GM19397 (cell line): ENCODE data around the gene FBXL17.

Source experiments
- ATAC-seq: cut with Tn5 transposase; IDR thresholded peaks from one replicate; pipeline ENCODE4 v1.9.1; 2021; ENCODE audit warnings: mild to moderate bottlenecking, moderate library complexity; ENCODE audit not compliant: unreplicated experiment

FBXL17 gene

DNA sequence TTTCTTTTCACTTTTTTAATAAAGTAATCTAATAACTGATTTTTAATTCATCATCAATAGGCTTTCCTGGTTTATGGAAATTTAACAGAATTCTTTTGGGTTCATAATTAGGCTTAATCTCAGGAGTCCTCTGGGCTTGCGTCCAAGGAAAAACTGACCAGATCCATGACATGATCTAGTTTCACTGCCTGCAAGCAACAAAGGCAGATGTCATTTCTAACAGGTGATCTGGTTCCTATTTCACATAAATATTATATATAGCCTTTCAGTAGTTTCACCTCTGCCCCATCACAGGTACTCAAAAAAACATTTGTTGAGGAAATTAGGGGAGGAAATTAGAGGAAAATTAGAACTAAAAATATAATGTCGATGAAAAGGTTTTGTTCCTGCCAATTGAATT is 126.4 kb downstream of the FBXL17 start:
- ATAC-seq = no peak

- ATAC-seq = no peak
Measured at GRCh38 chr5:108251350-108251749, 130.5 kb downstream of the FBXL17 start.

DNA sequence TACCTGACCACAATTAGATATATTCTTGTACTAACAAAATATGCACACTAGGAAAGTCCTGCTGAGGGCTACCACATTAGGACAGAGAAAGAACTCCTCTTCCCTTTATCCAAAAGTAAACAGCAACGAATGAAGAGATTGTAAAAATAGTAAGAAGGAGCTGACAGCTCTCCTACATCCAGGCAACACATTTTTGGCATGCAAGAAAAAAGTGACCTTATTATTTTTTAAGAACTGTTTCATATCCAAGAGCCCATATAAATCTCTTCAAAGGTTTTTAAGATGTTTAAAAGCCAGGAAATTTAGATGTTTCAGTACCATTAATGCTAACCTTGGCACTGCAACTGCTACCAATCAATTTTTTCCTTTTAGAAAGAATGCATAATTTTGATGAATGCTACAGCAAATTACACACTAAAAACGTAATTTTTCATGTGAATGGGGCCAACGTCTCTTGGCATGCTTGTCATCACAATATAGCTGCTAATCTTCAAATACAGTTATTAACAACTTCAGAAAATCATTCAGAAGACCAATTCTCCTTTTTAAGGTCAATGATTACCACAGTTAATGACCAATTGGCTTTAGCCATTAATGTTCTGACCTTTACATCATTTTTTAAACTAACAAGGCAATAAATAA is 132.0 kb downstream of the FBXL17 start:
- no peak for ATAC-seq

GRCh38 chr5:108249095-108249784 is 132.7 kb downstream of the FBXL17 start:
- ATAC-seq = no peak

GRCh38 chr5:108238936-108239887 is 142.7 kb downstream of the FBXL17 start:
- ATAC-seq = no peak

- ATAC-seq = no peak
Measured at GRCh38 chr5:108238461-108238860, 143.4 kb downstream of the FBXL17 start.

- ATAC-seq = no peak
Measured at GRCh38 chr5:108233617-108234155, 148.2 kb downstream of the FBXL17 start.

DNA sequence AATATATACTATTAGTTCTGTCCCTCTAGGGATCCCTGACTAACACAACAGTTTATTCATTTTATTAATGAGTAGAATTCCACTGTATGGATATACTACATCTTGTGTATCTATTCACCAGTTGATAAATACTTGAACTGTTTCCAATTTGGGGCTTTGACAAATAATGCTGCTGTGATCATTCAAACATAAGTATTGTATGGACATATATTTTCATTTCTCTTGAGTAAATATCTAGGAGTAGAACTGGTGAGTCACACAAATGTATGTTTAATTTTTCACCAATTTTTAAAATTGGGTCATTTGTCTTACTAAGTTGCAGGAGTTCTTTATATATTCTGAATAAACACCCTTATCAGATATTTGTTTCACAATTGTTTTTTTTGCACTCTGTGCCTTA is 149.1 kb downstream of the FBXL17 start:
- no peak for ATAC-seq

- ATAC-seq = no peak
Measured at GRCh38 chr5:108222011-108222410, 159.9 kb downstream of the FBXL17 start.

DNA sequence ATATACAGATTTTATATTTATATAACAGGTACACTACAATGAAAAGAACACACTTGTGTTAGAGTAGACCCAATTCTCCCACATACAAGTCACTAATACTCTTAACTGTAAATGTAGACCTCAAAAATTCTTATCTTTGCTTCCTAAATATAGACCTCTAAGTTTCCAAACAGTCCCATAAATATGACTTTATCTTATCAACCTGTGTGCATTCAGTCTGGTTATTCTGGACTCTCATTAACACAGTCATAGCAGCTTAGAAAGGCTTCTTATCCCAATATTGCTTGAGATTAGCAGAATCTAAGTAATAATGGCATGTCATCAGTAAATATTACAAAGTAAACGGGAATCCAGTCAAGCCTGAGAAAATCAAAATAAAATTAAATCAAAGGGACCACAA is 161.1 kb downstream of the FBXL17 start:
- ATAC-seq = no peak

DNA sequence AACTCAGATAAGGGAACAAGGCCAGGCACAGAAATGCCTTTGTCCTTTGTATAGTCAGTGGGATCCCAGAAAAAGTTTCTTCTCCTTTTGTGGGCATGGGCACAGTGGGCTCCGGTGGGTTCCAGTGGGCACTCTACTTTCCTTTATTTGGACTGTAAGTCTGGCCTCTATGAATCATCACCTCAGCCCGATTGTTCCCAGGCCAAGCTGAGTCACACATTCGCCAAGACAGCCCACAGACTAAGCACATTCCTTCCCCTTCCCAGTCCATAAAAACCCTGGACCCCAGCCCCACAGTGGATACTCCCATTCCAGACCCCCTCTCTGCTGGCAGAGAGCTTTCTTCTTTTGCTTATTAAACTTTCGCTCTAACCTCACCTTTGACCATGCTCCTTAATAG is 165.0 kb downstream of the FBXL17 start:
- ATAC-seq = no peak

DNA sequence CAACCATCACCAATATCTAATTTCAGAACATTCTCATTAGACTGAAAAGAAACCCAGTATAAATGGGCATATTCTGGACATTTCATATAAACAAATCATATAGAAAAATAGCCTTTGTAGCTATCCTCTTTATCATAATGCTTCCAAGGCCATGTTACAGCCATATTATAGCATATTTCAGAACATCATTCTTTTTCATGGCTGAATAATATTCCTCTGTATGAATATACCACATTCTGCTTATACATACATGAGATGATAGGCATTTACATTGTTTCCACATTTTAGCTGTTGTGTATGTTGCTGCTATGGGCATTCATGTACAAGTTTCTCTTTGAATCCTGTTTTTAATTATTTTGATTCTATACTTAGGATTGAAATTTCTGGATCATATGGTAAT is 167.0 kb downstream of the FBXL17 start:
- ATAC-seq = no peak

DNA sequence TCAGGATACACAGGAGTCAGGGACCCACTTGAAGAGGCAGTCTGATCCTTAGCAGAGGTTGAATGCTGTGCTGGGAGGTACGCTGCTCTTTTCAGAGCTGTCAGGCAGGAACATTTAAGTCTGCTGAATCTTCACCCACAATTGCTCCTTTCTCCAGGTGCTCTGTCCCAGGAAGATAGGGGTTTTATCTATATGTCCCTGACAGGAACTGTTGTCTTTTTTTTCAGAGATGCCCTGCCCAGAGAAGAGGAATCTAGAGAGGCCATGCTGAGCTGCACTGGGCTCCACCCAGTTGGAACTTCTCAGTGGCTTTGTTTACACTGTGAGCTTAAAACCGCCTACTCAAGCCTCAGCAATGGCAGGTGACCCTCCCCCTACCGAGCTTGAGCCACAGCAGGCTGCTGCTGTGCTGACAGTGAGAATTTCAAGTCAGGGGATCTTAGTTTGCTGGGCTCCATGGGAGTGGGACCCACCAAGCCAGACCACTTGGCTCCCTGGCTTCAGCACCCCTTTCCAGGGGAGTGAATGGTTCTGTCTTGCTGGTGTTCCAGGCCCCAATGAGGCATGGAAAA is 169.0 kb downstream of the FBXL17 start:
- ATAC-seq = no peak

DNA sequence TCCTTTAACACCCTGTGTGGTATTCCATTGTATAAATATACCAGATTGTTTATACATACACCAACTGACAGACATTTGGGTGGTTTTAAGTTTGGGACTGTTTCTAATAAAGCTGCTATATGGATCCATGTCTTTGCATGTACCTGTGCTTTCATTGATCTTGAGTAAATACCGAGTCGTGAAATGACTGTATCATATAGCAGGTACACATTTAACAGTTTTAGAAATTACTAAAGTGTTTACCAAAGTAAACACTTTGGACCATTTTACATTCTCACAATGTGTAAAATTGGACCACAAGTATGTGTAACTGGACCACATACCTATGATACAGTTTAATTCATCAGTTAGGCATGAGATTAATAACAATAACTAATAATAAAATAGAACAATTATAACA is 175.2 kb downstream of the FBXL17 start:
- no peak for ATAC-seq

DNA sequence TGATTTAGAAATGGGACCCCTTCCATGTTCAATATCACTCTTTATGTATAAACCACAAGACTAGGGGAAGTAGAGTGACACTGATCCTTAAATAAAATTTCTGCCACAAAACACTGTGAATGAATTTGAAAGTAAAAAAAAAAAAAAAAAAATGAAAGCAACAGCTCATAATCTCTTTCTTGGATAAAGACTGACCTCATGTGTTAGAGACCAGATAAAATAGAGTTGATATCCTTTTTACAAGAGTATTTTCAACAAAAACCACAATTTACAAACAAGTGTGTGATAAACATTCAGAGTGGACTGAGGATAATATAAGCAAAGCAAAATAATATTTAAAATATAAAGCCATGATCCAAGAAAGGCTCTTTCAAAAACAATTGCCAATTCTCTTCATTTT is 180.2 kb downstream of the FBXL17 start:
- no peak for ATAC-seq

DNA sequence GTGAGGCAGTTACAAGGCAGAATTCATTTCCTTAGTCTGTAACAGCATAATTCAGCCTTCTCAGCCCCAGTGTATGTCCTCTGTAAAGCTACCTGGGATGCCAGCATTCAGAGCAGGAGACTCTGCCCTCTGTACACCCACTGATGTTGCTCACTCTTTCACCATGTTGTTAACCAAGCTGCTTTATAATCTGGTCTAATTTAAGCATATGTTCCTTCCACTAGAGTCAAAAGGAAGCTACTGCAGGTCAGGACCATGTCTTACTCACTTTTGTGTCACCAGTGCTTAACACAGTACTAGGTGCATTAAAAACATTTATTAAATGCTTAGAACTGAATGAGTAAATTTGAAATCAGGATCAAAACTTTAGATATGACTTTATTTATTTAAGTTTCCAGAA is 185.6 kb downstream of the FBXL17 start:
- no peak for ATAC-seq

- no peak for ATAC-seq
Measured at GRCh38 chr5:108193021-108193795, 188.7 kb downstream of the FBXL17 start.

GRCh38 chr5:108184940-108185339 is 197.0 kb downstream of the FBXL17 start:
- ATAC-seq = no peak

DNA sequence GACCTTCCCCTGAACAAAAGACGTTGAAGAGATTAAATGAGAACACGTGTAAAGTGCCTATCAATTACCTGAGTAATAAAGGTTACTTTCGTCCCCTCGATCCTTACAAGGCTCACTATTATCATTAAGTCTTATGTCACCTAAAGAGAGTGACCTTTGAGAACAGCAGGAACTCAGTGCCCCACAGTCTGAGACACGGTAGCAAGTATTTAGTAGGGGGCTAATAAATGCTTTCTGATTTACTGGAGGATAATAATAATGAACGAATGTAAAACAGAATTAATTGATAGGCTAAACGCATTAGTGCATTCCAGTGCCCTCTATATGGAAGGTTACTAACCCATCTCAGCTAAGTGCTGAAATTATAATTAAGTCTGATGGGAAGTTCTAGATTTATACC is 199.9 kb downstream of the FBXL17 start:
- no peak for ATAC-seq

DNA sequence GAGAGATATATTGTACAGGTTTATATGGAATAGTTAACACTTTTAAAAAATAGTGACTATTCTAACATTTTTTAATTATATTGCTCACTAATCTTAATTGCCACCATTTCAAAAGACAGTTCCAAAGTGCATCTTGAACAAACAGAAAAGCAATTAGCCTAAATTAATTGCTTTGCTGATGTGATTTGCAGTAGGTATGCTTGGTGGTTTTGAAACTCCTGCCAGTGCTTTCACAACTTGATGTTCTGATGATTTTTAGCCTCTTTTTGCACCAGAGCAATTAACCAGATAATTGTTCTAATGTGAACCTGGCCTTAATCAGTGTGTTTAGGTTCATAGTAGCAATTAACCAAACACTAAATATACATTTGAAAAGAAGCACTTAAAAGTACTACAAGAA is 207.6 kb downstream of the FBXL17 start:
- no peak for ATAC-seq
